SK-N-SH (cell line): Measurements from ENCODE around the gene KIF6.

Source experiments
- CHD2 ChIP-seq: fragments of 150-350 bp; IDR thresholded peaks from 2 replicates; pipeline ENCODE4 v1.6.1; 2018; ENCODE audit warnings: low read length; ENCODE audit not compliant: partially characterized antibody
- CTCF ChIP-seq: fragments of 200-600 bp; sonication (generic); IDR thresholded peaks from 2 replicates; pipeline ENCODE4 v1.6.1; 2017; ENCODE audit warnings: antibody characterized with exemption, mild to moderate bottlenecking, moderate library complexity
- EZH2phosphoT487 ChIP-seq: fragments of 200-600 bp; sonication (generic); IDR thresholded peaks from 2 replicates; pipeline ENCODE4 v1.6.1; 2017; ENCODE audit warnings: low read depth, mixed run types, mild to moderate bottlenecking, antibody characterized with exemption, moderate library complexity, borderline replicate concordance
- FOSL2 ChIP-seq: IDR thresholded peaks from 2 replicates; pipeline ENCODE4 v1.4.0; 2012; ENCODE audit warnings: low read depth, mild to moderate bottlenecking, moderate library complexity, borderline replicate concordance
- RCOR1 ChIP-seq: fragments of 150-350 bp; IDR thresholded peaks from 2 replicates; pipeline ENCODE4 v1.6.1; 2017; ENCODE audit warnings: antibody characterized with exemption, low read length
- YY1 ChIP-seq: IDR thresholded peaks from 2 replicates; pipeline ENCODE4 v1.4.0; 2012; ENCODE audit warnings: low read depth, mild to moderate bottlenecking

GRCh38 chr6:39508515-39508914 is 216.7 kb downstream of the KIF6 start:
- no peak for TF ChIP-seq CTCF
- TF ChIP-seq YY1: no peak
- no peak for TF ChIP-seq RCOR1
- TF ChIP-seq EZH2phosphoT487: no peak
- no peak for TF ChIP-seq FOSL2
- no peak for TF ChIP-seq CHD2
